Ascending aorta (tissue), 2 donors: ENCODE results near the gene TMX1. TPM values are rescaled to one million over a fixed set of nuclear protein-coding genes. Genes with fewer than 3 reads are reported as not detected.

Source experiments
- DNase-seq, 2 donors: peaks; one replicate each; pipeline ENCODE4 v3.0.0-alpha.2; 2019; ENCODE audit warnings: low spot score in 2 of 2
- H3K27ac ChIP-seq, 2 donors: fragments of 200-600 bp; sonication (generic); one replicate each; pipeline ENCODE4 v1.5.1; 2016 to 2017; ENCODE audit warnings: mild to moderate bottlenecking in 1 of 2
- H3K27me3 ChIP-seq: fragments of 200-600 bp; sonication (generic); one replicate; pipeline ENCODE4 v1.5.1; 2017
- H3K36me3 ChIP-seq, 2 donors: fragments of 200-600 bp; sonication (generic); one replicate each; pipeline ENCODE4 v1.5.1; 2016
- H3K4me1 ChIP-seq, 2 donors: fragments of 200-600 bp; sonication (generic); one replicate each; pipeline ENCODE4 v1.5.1; 2016 to 2017; ENCODE audit warnings: mild to moderate bottlenecking in 1 of 2
- H3K4me3 ChIP-seq, 2 donors: fragments of 200-600 bp; sonication (generic); one replicate each; pipeline ENCODE4 v1.5.1; 2016 to 2017; ENCODE audit warnings: mild to moderate bottlenecking in 1 of 2
- H3K9me3 ChIP-seq, 2 donors: fragments of 200-600 bp; sonication (generic); one replicate each; pipeline ENCODE4 v1.5.1; 2016
- intact Hi-C: fragments of 100-400 bp; cut with DNase I; formaldehyde crosslinking; loops from one replicate; pipeline ENCODE4 v1.15.1; 2023
- total RNA-seq: library from RNA; depleted of rRNA; stranded (reverse); fragments of >200 nt; gene quantifications from one replicate; pipeline ENCODE4 v1.1.0, GENCODE V29; 2016
- TF ChIP-seq, protein P1 (sequence below), 3 experiments: fragments of 200-600 bp in 2 of 3; fragments of 450-650 bp in 1 of 3; sonication (generic) in 2 of 3; IDR thresholded peaks; one replicate each; pipeline ENCODE4 v1.5.1; 2016 to 2019; ENCODE audit warnings: antibody characterized with exemption in 3 of 3, mild to moderate bottlenecking in 1 of 3, moderate library complexity in 1 of 3

TMX1 gene
- total RNA-seq, 1 donor from 2014 or later = 5.1 TPM

DNA sequence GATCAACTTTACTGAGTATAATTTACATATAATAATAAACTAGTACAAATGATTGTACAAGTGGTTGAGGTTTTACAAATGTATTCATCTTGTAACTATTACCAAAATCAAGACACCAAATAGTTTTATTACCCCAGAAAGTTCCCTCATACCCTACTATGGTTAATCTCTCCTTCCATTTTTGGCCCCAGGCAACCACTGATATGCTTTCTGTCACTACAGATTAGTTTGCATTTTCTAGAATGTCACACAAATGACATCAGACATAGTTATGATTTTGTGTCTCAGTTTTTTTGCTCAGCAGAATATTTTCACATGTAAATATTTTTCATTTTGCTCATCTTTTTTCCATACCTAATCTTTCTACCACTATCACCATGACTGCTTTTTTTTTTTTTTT lies 49.1 kb downstream of the TMX1 start:
- intact Hi-C loops = loop anchor here (10.0 kb wide), 1 partner anchor 266 kb away; no protein-coding TSS in a partner anchor
- H3K36me3 ChIP-seq = no peaks in the 10 kb centered on the region
- no peaks in the 10 kb centered on the region for H3K9me3 ChIP-seq
- no peak overlapping the region for H3K4me3 ChIP-seq
- no peak for DNase-seq
- H3K27me3 ChIP-seq = no peaks in the 10 kb centered on the region
- TF ChIP-seq, protein P1, sequence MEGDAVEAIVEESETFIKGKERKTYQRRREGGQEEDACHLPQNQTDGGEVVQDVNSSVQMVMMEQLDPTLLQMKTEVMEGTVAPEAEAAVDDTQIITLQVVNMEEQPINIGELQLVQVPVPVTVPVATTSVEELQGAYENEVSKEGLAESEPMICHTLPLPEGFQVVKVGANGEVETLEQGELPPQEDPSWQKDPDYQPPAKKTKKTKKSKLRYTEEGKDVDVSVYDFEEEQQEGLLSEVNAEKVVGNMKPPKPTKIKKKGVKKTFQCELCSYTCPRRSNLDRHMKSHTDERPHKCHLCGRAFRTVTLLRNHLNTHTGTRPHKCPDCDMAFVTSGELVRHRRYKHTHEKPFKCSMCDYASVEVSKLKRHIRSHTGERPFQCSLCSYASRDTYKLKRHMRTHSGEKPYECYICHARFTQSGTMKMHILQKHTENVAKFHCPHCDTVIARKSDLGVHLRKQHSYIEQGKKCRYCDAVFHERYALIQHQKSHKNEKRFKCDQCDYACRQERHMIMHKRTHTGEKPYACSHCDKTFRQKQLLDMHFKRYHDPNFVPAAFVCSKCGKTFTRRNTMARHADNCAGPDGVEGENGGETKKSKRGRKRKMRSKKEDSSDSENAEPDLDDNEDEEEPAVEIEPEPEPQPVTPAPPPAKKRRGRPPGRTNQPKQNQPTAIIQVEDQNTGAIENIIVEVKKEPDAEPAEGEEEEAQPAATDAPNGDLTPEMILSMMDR (IDR thresholded peaks at IDR 0.05) = no peak
- H3K27ac ChIP-seq = no peak overlapping the region
- peaks cover 0 to 9% of the 10 kb centered on the region in 2 donors for H3K4me1 ChIP-seq

DNA sequence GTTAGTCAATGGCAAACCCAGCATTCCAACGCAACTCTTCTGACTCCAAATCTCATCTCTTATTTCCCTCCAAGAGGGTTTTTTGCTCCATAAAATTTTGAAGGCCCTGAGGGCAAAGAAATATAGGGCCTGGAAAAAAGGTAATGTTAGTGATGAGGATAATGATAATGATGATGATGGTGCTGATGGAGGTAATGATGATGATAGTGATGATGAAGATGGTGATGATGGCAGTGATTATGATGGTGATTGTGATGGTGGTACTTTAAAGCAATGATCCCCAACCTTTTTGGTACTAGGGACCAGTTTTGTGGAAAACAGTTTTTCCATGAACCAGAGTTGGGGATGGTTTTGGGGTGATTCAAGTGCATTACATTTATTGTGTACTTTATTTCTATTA lies 50.1 kb downstream of the TMX1 start:
- intact Hi-C loops = no loop called here
- DNase-seq = no peak
- no peaks in the 10 kb centered on the region for H3K27me3 ChIP-seq
- no peaks in the 10 kb centered on the region for H3K36me3 ChIP-seq
- no peak overlapping the region for H3K27ac ChIP-seq
- no peak overlapping the region for H3K4me3 ChIP-seq
- TF ChIP-seq, protein P1 (IDR thresholded peaks at IDR 0.05) = no peak
- H3K4me1 ChIP-seq = peaks cover 0 to 9% of the 10 kb centered on the region in 2 donors
- H3K9me3 ChIP-seq = no peaks in the 10 kb centered on the region

DNA sequence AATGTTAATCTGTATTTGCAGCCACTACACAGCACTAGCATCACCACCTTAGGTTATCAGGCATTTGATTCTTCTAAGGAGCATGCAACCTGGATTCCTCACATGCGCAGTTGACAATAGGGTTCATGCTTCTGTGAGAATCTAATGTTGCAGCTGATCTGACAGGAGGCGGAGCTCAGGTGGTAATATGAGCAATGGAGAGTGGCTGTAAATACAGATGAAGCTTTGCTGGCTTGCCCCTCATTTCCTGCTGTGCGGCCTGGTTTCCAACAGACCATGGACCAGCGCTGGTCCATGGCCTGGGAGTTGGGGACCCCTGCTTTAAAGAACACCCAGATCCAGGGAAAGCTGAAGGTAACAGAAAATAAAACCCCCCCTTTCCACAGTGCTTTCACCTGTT lies 51.0 kb downstream of the TMX1 start:
- Histone ChIP-seq H3K36me3 (no peaks in the 10 kb centered on the region), H3K4me1 (peaks cover 0 to 9% of the 10 kb centered on the region in 2 donors), H3K27me3 (no peaks in the 10 kb centered on the region), H3K4me3 (no peak overlapping the region), H3K27ac (no peak overlapping the region), H3K9me3 (no peaks in the 10 kb centered on the region)
- TF ChIP-seq, protein P1 (IDR thresholded peaks at IDR 0.05) = no peak
- no peak for DNase-seq
- intact Hi-C loops = no loop called here

DNA sequence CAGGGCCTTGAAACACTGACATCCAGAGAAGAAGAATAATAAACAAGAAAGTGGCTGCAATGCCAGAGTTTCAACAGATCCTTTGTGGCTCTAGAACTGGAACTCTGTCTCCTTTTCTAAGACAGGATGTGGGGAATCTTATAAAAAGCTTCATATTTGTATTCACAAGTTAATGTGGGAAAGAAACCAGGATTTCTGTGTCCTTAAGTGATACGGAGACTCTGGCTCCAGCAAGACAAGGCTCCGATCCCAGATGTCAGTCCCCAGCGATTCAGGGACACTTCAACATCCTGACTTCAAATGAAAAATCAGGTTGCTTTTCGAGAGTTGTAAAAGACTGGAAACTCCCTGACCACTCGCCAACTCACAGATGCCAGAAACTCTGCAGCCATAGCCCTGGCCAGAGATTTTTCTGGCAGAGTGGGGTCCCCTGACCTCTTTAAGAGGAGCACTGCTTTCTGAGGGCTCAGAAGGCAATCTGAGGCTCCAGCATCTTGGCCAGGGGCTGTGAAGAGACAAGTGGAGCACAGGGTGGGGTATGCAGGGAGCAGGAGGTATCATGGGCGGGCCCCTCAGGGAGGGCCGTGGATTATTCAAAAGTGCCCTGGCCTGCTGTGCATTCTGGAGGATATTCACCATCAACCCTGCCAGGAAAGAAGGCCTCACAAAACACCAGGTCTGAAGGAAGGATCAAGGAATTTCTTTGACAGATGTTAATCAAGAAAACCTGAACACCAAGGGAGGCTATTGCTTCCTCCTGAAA lies 53.3 kb downstream of the TMX1 start:
- H3K27me3 ChIP-seq = no peaks in the 10 kb centered on the region
- peak overlapping the region; percentile 28 to 56 for H3K27ac ChIP-seq
- no peaks in the 10 kb centered on the region for H3K36me3 ChIP-seq
- H3K4me1 ChIP-seq = peaks cover 0 to 9% of the 10 kb centered on the region in 2 donors
- intact Hi-C loops = no loop called here
- TF ChIP-seq, protein P1 (IDR thresholded peaks at IDR 0.05) = no peak
- H3K4me3 ChIP-seq = no peak overlapping the region
- no peaks in the 10 kb centered on the region for H3K9me3 ChIP-seq
- peak in 1 of 2 donors; percentile 63 for DNase-seq

DNA sequence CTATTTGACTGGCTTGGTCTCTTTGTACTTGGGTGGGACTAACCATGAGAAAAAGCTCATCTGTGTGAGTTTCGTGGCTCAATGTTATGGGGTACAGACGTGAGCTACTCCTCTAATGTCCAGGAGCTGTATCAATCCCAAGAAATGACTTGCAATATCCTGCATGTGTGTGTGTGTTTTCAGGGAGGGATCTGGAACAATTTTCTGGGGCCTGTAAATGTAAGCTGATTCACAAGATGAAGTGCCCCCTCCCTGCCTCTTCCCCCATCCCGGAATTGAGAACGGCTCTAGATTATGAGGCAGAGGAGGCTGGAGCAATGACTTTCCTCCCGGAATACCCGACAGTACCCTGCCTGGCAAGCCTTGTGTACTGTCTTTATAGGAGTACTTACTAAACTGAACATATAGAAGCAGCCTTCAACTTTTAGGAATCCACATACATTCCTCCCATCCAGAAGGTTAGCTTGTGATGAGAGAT lies 53.9 kb downstream of the TMX1 start:
- intact Hi-C loops = no loop called here
- H3K4me1 ChIP-seq = peaks cover 0 to 9% of the 10 kb centered on the region in 2 donors

More for the DNA sequence above, 53.9 kb downstream of the TMX1 start:
- TF ChIP-seq, protein P1 (IDR thresholded peaks at IDR 0.05) = no peak
- no peaks in the 10 kb centered on the region for H3K27me3 ChIP-seq
- H3K36me3 ChIP-seq = no peaks in the 10 kb centered on the region
- H3K27ac ChIP-seq = peak overlapping the region; percentile 28 to 56
- no peak for DNase-seq
- H3K4me3 ChIP-seq = no peak overlapping the region
- H3K9me3 ChIP-seq = no peaks in the 10 kb centered on the region
